ENCODE data around the gene CCDC107. TPM values are rescaled to one million over a fixed set of nuclear protein-coding genes. Genes with fewer than 3 reads are reported as not detected.

The CCDC107 gene, protein sequence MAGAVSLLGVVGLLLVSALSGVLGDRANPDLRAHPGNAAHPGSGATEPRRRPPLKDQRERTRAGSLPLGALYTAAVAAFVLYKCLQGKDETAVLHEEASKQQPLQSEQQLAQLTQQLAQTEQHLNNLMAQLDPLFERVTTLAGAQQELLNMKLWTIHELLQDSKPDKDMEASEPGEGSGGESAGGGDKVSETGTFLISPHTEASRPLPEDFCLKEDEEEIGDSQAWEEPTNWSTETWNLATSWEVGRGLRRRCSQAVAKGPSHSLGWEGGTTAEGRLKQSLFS
- total RNA-seq (10 to 100 TPM; 24.7 to 25.6 TPM), polyA plus RNA-seq (ENCODE audit: insufficient read length in 6 of 6) (10 to 100 TPM in 5 of 6 donors, 1 to 10 TPM in 1; 9.2 to 18.2 (median 11.3) TPM)
- long read RNA-seq, donor 1, transcript CCDC107-206 (5 exons, 1,242 nt) = major isoform, 8 of 33 reads
- long read RNA-seq, donor 1, transcript CCDC107-204 (6 exons, 1,173 nt) = minor isoform, 5 of 33 reads
- long read RNA-seq, donor 1, transcript CCDC107-202 (4 exons, 1,016 nt) = minor isoform, 6 of 33 reads
- long read RNA-seq, donor 1, partial matches to known transcripts = 13 of 33 reads
- long read RNA-seq, donor 1, other reads (novel, unspliced or antisense) = 0 of 33 reads
- long read RNA-seq, donor 2, transcript CCDC107-206 (5 exons, 1,242 nt) = major isoform, 7 of 13 reads
- long read RNA-seq, donor 2, partial matches to known transcripts = 0 of 13 reads
- long read RNA-seq, donor 2, other reads (novel, unspliced or antisense) = 0 of 13 reads
- long read RNA-seq, donor 3, transcript CCDC107-204 (6 exons, 1,173 nt) = minor isoform, 6 of 17 reads
- long read RNA-seq, donor 3, transcript CCDC107-206 (5 exons, 1,242 nt) = major isoform, 8 of 17 reads
- long read RNA-seq, donor 3, partial matches to known transcripts = 0 of 17 reads
- long read RNA-seq, donor 3, other reads (novel, unspliced or antisense) = 0 of 17 reads
- long read RNA-seq, donor 4, transcript CCDC107-204 (6 exons, 1,173 nt) = major isoform, 20 of 51 reads
- long read RNA-seq, donor 4, transcript CCDC107-206 (5 exons, 1,242 nt) = minor isoform, 19 of 51 reads
- long read RNA-seq, donor 4, partial matches to known transcripts = 0 of 51 reads
- long read RNA-seq, donor 4, other reads (novel, unspliced or antisense) = 10 of 51 reads
- long read RNA-seq, donor 5, transcript CCDC107-206 (5 exons, 1,242 nt) = major isoform, 8 of 13 reads
- long read RNA-seq, donor 5, partial matches to known transcripts = 0 of 13 reads
- long read RNA-seq, donor 5, other reads (novel, unspliced or antisense) = 0 of 13 reads
- long read RNA-seq, donor 6, transcript CCDC107-206 (5 exons, 1,242 nt) = major isoform, 9 of 15 reads
- long read RNA-seq, donor 6, partial matches to known transcripts = 0 of 15 reads
- long read RNA-seq, donor 6, other reads (novel, unspliced or antisense) = 0 of 15 reads
- long read RNA-seq, donor 7, transcript CCDC107-206 (5 exons, 1,242 nt) = major isoform, 7 of 10 reads
- long read RNA-seq, donor 7, partial matches to known transcripts = 0 of 10 reads
- long read RNA-seq, donor 7, other reads (novel, unspliced or antisense) = 0 of 10 reads
- long read RNA-seq, donor 8, transcript CCDC107-206 (5 exons, 1,242 nt) = major isoform, 7 of 12 reads
- long read RNA-seq, donor 8, partial matches to known transcripts = 0 of 12 reads
- long read RNA-seq, donor 8, other reads (novel, unspliced or antisense) = 0 of 12 reads
- long read RNA-seq, donor 9 = 0 reads
- long read RNA-seq, donor 10, transcript CCDC107-204 (6 exons, 1,173 nt) = major isoform, 7 of 17 reads
- long read RNA-seq, donor 10, partial matches to known transcripts = 0 of 17 reads
- long read RNA-seq, donor 10, other reads (novel, unspliced or antisense) = 3 of 17 reads
- long read RNA-seq, donor 11, transcript CCDC107-206 (5 exons, 1,242 nt) = major isoform, 15 of 62 reads
- long read RNA-seq, donor 11, transcript CCDC107-204 (6 exons, 1,173 nt) = minor isoform, 13 of 62 reads
- long read RNA-seq, donor 11, transcript CCDC107-202 (4 exons, 1,016 nt) = minor isoform, 5 of 62 reads
- long read RNA-seq, donor 11, partial matches to known transcripts = 26 of 62 reads
- long read RNA-seq, donor 11, other reads (novel, unspliced or antisense) = 0 of 62 reads
- long read RNA-seq, donor 12, transcript CCDC107-204 (6 exons, 1,173 nt) = minor isoform, 5 of 19 reads
- long read RNA-seq, donor 12, transcript CCDC107-206 (5 exons, 1,242 nt) = major isoform, 13 of 19 reads
- long read RNA-seq, donor 12, partial matches to known transcripts = 0 of 19 reads
- long read RNA-seq, donor 12, other reads (novel, unspliced or antisense) = 0 of 19 reads

- DNase-seq (peak; percentile 84 to 96 (median 92)), ATAC-seq (peak; percentile 88)
- Histone ChIP-seq H3K27ac (peak within 1 kb of the TSS; percentile 96 to 97), H3K36me3 (peaks cover 0 to 21% of the 10 kb centered on the region in 2 donors), H3K4me3 (peak within 1 kb of the TSS; percentile 83 to 96), H3K9me3 (no peaks in the 10 kb centered on the region), H3K27me3 (no peaks in the 10 kb centered on the region), H3K4me1 (peaks cover 0 to 56% of the 10 kb centered on the region in 2 donors)
- intact Hi-C loops (cut with DNase I) = no loop called here
- peak; percentile 44 to 46 for TF ChIP-seq CTCF (IDR thresholded peaks at IDR 0.05)
These were observed at the start of gene CCDC107 for GRCh38 chr9:35658137-35658967. Gene CCDC107 (plus strand): TSS chr9:35658292. CDS start chr9:35658380, 88 bp downstream.

- intact Hi-C loops (cut with DNase I) = no loop called here
- Histone ChIP-seq H3K36me3 (peaks cover 0 to 30% of the 10 kb centered on the region in 2 donors), H3K27me3 (no peaks in the 10 kb centered on the region), H3K27ac (no peak overlapping the region), H3K9me3 (no peaks in the 10 kb centered on the region), H3K4me1 (peaks cover 12 to 24% of the 10 kb centered on the region in 2 donors), H3K4me3 (no peak overlapping the region)
- no peak for ATAC-seq
- no peak for DNase-seq
- no peak for TF ChIP-seq CTCF (IDR thresholded peaks at IDR 0.05)
These were observed 48.9 kb upstream of the CCDC107 start for GRCh38 chr9:35609001-35609819.

GRCh38 chr9:35609820-35610163 lies 48.3 kb upstream of the CCDC107 start:
- intact Hi-C loops (cut with DNase I) = no loop called here
- Histone ChIP-seq H3K27ac (no peak overlapping the region), H3K27me3 (no peaks in the 10 kb centered on the region), H3K9me3 (no peaks in the 10 kb centered on the region), H3K4me1 (peaks cover 12 to 19% of the 10 kb centered on the region in 2 donors), H3K4me3 (no peak overlapping the region), H3K36me3 (peaks cover 0 to 30% of the 10 kb centered on the region in 2 donors)
- DNase-seq (no peak), ATAC-seq (no peak)
- no peak for TF ChIP-seq CTCF (IDR thresholded peaks at IDR 0.05)

Data from left lung (tissue), 14 donors.